HG03457 (cell line): ENCODE results near the gene PHLPP1.

Source experiments
- ATAC-seq: cut with Tn5 transposase; IDR thresholded peaks from one replicate; pipeline ENCODE4 v1.9.1; 2021; ENCODE audit warnings: moderate number of reproducible peaks; ENCODE audit not compliant: unreplicated experiment

The PHLPP1 gene

DNA sequence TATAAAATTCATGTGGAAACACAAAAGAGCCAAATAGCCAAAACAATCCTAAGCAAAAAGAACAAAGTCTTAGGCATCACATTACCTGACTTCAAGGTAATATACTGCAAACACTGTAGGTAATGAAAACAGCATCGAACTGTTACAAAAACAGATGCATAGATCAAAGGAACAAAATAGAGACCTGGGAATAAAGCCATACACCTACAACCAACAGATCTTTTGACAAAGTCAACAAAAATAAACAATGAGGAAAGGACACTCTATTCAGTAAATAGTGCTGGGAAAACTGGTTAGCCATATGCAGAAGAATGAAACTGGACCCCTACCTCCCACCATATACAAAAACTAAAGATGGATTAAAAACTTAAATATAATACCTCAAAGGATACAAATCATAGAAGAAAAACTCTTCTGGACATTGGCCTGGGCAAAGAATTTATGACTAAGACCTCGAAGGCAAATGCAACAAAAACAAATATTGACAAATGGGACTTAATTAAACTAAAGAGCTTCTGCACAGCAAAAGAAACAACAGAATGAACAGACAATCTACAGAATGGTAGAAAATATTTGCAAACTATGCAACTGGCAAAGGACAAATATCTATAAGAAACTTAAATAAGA is 218.0 kb downstream of the PHLPP1 start:
- ATAC-seq = no peak

GRCh38 chr18:62935994-62936393 is 220.7 kb downstream of the PHLPP1 start:
- no peak for ATAC-seq

DNA sequence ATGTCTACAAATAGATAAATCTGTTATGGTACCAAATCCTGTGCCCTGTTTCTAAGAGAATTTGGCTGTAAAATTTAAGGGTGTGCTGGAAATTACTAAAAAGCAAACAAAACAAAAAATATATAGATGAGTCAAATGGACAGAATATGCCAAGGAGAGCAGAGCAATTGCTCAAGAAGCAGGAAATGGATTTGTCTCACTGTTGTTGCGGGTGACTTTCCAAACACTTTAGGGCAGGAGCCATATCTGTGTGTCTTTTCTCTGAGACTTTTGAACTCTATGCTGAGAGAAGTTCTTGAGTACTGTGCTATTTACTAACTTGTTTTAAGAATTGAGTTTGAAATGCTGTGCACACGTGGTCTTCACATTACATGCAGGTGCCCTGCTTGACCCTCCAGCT is 221.7 kb downstream of the PHLPP1 start:
- ATAC-seq = no peak

DNA sequence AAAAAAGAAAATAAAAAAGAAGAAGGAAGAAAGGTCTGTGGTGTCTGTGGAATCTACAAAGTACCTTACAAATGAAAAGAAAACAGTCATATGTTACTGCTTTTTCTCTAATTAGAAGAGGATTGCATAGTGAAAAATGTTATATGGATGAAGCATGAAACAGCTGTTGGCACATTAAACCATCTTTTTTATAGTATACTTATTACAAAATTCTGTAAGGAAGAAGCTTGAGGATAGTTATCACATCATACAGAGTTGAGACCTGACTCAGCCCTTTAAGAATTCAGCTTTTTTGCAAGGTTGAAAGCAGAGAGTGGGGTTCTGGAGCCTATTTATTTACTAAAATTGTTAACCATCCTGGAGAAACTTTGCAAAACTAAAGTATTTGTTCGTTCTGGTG is 222.7 kb downstream of the PHLPP1 start:
- ATAC-seq = no peak

GRCh38 chr18:62938487-62938886 is 223.1 kb downstream of the PHLPP1 start:
- ATAC-seq = no peak

DNA sequence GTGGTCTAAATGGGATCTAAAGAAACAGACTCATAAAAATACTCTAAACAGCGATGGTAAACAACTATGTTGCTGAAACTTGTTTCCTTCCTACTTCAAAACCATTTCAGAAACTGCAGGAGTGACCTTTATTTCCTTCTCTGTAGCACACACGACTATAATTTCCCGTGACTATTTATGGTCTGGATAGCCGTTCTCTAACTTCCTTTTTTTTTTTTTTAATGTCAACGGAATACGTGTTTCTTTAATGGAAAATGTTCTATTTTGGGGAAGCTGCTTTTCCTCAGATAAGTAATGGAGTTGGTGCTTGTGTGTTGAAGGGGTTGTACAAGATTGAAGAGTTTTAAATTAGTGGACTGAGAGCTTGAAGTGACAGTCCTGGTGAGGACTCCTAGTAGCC is 224.1 kb downstream of the PHLPP1 start:
- ATAC-seq = no peak

- no peak for ATAC-seq
Measured at GRCh38 chr18:62939926-62940325, 224.6 kb downstream of the PHLPP1 start.

DNA sequence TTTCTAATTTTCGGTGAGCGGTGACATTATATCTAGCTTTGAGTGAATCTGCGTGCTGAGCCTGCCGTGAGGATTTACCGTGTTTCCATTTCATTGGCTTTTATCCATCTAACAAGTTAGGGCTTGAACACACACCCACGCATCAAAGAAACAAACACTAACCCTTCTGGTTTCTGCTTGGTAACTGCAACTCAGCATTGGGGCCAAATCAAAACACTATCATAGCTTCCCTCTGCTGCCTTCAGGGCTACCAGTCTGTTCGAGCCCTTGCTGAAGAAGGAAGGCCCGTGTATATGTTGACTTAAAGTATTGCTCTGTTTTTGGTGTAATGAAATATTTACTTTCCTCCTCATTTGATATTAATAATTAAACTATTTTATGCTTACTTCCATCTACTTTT is 227.2 kb downstream of the PHLPP1 start:
- ATAC-seq = no peak

- no peak for ATAC-seq
Measured at GRCh38 chr18:62944454-62944853, 229.1 kb downstream of the PHLPP1 start.

- ATAC-seq = no peak
Measured at GRCh38 chr18:62948788-62949187, 233.4 kb downstream of the PHLPP1 start.

GRCh38 chr18:62950246-62950645 is 234.9 kb downstream of the PHLPP1 start:
- ATAC-seq = no peak

DNA sequence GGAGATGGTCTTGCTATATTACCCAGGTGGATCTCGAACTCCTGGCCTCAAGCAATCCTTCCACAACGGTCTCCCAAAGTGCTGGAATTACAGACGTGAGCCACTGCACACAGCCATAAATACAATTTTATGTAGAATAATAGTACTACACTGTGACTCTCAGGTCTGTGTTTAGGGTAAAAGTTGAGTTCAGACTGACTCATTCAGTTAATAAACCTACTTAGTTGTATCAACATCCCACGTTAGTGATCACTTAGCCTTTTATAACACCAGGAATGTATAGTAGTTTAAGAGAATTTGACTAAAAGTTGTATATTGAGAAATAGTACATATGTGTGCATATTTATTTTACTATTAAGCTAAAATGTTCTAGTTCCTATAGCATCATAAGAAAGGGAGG is 237.5 kb downstream of the PHLPP1 start:
- no peak for ATAC-seq

DNA sequence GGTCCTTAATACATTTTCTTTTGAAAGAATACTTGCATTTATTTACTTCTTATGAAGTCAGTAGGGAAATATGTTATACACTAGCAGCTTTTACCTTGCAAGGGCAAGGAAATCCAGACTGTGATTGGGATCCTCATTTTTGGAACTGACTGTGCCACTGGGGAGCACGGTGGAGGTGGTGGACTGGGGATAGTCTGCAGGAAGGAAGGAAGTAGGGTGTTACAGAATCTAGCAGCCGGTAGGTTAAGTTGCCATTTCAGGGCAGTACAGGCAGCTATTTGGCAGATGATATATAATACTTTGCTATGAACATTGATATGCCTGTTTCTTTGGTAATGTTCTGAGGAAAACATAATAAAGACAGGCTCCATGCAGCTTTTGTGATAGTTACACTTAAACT is 238.3 kb downstream of the PHLPP1 start:
- no peak for ATAC-seq

GRCh38 chr18:62954366-62954765 is 239.0 kb downstream of the PHLPP1 start:
- no peak for ATAC-seq

GRCh38 chr18:62957885-62958472 is 242.6 kb downstream of the PHLPP1 start:
- no peak for ATAC-seq

DNA sequence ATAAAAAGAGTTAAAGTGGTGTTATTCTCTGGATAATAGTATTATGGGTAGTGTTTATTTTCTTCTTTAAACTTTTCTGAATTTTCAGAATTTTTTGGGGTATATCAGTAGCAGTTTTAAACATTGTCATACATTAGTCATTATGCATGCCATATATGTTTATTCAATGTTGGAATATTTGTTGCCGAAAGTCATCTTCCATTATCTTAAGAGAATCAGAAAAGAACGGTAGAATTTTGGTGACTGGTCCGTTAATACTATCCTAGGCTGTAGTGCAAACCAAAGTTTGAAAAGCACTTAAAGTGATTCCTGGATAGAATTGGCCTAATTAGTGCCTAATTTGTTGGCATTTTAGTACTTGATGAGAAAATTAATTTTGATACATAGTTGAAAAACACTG is 244.1 kb downstream of the PHLPP1 start:
- no peak for ATAC-seq

GRCh38 chr18:62963507-62963906 is 248.2 kb downstream of the PHLPP1 start:
- no peak for ATAC-seq

- ATAC-seq = no peak
Measured at GRCh38 chr18:62964432-62964831, 249.1 kb downstream of the PHLPP1 start.

DNA sequence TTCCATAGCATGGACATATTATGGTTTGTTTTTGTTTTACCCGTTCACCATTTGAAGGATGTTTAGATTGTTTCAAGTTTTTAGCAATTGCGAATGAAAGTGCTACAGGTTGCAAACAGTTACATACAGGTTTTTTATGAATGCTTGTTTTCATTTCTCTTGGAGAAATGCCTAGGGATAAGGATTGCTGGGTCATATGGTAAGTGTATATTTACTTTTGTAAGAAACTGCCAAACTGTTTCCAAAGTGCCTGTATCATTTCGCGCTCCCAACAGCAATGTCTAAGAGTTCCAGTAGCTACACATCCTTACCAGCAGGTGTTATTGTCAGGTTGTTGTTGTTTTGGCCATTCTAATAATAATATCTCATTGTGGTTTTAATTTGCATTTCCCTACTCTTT is 251.7 kb downstream of the PHLPP1 start:
- no peak for ATAC-seq

DNA sequence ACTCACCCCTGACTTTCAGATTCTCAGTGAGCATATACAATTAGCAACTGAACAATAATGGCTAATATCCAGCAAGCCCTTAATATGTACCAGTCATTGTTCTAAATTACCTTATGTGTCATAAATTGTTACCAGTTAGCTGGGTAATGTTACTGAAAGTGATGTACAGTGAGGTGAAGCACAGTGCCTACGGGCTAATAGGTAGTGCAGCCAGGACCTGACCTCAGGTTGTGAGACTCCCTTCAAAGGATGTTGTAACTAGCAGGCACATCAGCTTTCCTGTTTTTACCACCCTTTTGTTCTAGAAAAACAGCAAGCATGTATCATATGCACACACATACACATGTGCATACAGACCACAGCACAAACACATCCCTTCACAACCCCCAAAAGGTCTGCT is 258.3 kb downstream of the PHLPP1 start:
- ATAC-seq = no peak

GRCh38 chr18:62974388-62974787 is 259.0 kb downstream of the PHLPP1 start:
- ATAC-seq = no peak

DNA sequence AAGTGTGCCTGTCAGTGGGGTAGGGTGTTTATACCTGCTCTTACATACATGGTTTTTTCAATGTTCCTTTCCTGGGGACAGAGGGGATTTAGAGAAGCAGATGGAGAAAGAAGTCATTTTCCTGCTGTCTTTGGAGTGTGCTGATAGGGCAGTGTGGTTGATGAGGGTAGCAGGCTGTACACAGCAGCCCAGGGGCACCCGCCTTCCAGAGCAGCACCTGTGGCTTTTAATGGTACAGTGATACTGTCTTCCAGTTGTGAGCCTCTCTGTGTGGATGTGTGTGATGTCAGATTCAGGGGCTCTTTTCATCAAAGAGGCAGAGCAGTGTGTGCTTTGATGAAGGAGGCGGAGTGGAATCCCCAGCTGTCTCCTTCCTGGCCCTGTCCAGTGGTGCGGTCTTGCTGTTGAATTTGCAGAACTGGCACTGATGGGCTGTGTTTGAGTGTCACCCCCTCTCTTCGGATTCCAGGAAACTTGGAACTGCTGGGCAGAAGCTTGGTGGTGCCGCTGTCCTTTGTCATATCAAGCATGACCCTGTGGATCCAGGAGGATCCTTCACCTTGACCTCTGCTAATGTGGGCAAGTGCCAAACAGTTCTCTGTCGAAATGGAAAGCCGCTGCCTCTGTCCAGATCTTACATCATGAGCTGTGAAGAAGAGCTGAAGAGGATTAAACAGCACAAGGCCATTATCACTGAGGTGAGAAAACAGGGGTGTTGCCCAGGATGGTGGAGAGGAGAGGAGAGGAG is 259.8 kb downstream of the PHLPP1 start:
- no peak for ATAC-seq
